ENCODE data around the gene GRAMD2A.

Gene GRAMD2A

GRCh38 chr15:72197460-72198355 is at the start of gene GRAMD2A:
GRAMD2A (minus strand) TSS chr15:72197787.
- TF ChIP-seq ZNF274 (IDR thresholded peaks at IDR 0.05; ENCODE audit: low read depth, low read length), result no peak
- no peak for TF ChIP-seq SUZ12 (IDR thresholded peaks at IDR 0.05; ENCODE audit: extremely low read depth, insufficient read depth, insufficient read length)
- TF ChIP-seq YY1 (IDR thresholded peaks at IDR 0.05; ENCODE audit: insufficient read depth, insufficient read length), result no peak
- Histone ChIP-seq H3K4me1 (ENCODE audit: insufficient read depth, insufficient read length) (peaks cover 12% of the 10 kb centered on the region), H3K27me3 (ENCODE audit: insufficient read depth, insufficient read length) (peaks cover 18% of the 10 kb centered on the region), H3K9ac (ENCODE audit: insufficient read length, low read depth) (peak within 1 kb of the TSS; percentile 82), H3K36me3 (ENCODE audit: insufficient read depth, insufficient read length, low read length) (peaks cover 45% of the 10 kb centered on the region), H3K9me3 (ENCODE audit: insufficient read depth, low read length) (no peaks in the 10 kb centered on the region), H3K4me3 (ENCODE audit: insufficient read length, low read depth) (peak within 1 kb of the TSS; percentile 58)
- DNase-seq (ENCODE audit: low read depth, low spot score), result no peak

- H3K27me3 ChIP-seq (ENCODE audit: insufficient read depth, insufficient read length), result no peaks in the 10 kb centered on the region
- H3K4me3 ChIP-seq (ENCODE audit: insufficient read length, low read depth), result no peak overlapping the region
- DNase-seq (ENCODE audit: low read depth, low spot score), result peak; percentile 66
- H3K4me1 ChIP-seq (ENCODE audit: insufficient read depth, insufficient read length), result peaks cover 2% of the 10 kb centered on the region
- TF ChIP-seq YY1 (IDR thresholded peaks at IDR 0.05; ENCODE audit: insufficient read depth, insufficient read length), result no peak
- TF ChIP-seq SUZ12 (IDR thresholded peaks at IDR 0.05; ENCODE audit: extremely low read depth, insufficient read depth, insufficient read length), result no peak
- TF ChIP-seq ZNF274 (IDR thresholded peaks at IDR 0.05; ENCODE audit: low read depth, low read length), result no peak
- no peaks in the 10 kb centered on the region for H3K9me3 ChIP-seq (ENCODE audit: insufficient read depth, low read length)
- peaks cover 73% of the 10 kb centered on the region for H3K36me3 ChIP-seq (ENCODE audit: insufficient read depth, insufficient read length, low read length)
- H3K9ac ChIP-seq (ENCODE audit: insufficient read length, low read depth), result no peak overlapping the region
Observed at GRCh38 chr15:72242775-72243370, 45.3 kb upstream of the GRAMD2A start.

GRCh38 chr15:72239652-72240051 is 42.1 kb upstream of the GRAMD2A start:
- no peak for DNase-seq (ENCODE audit: low read depth, low spot score)
- no peak overlapping the region for H3K4me3 ChIP-seq (ENCODE audit: insufficient read length, low read depth)
- peaks cover 2% of the 10 kb centered on the region for H3K4me1 ChIP-seq (ENCODE audit: insufficient read depth, insufficient read length)
- no peak for TF ChIP-seq SUZ12 (IDR thresholded peaks at IDR 0.05; ENCODE audit: extremely low read depth, insufficient read depth, insufficient read length)
- TF ChIP-seq YY1 (IDR thresholded peaks at IDR 0.05; ENCODE audit: insufficient read depth, insufficient read length), result no peak
- no peak for TF ChIP-seq ZNF274 (IDR thresholded peaks at IDR 0.05; ENCODE audit: low read depth, low read length)
- peaks cover 54% of the 10 kb centered on the region for H3K36me3 ChIP-seq (ENCODE audit: insufficient read depth, insufficient read length, low read length)
- no peaks in the 10 kb centered on the region for H3K9me3 ChIP-seq (ENCODE audit: insufficient read depth, low read length)
- H3K27me3 ChIP-seq (ENCODE audit: insufficient read depth, insufficient read length), result no peaks in the 10 kb centered on the region
- H3K9ac ChIP-seq (ENCODE audit: insufficient read length, low read depth), result no peak overlapping the region

GRCh38 chr15:72238586-72238985 is 41.0 kb upstream of the GRAMD2A start:
- Histone ChIP-seq H3K36me3 (ENCODE audit: insufficient read depth, insufficient read length, low read length) (peaks cover 43% of the 10 kb centered on the region), H3K4me3 (ENCODE audit: insufficient read length, low read depth) (no peak overlapping the region), H3K9me3 (ENCODE audit: insufficient read depth, low read length) (no peaks in the 10 kb centered on the region), H3K27me3 (ENCODE audit: insufficient read depth, insufficient read length) (no peaks in the 10 kb centered on the region), H3K4me1 (ENCODE audit: insufficient read depth, insufficient read length) (no peaks in the 10 kb centered on the region), H3K9ac (ENCODE audit: insufficient read length, low read depth) (no peak overlapping the region)
- TF ChIP-seq SUZ12 (IDR thresholded peaks at IDR 0.05; ENCODE audit: extremely low read depth, insufficient read depth, insufficient read length) (no peak), YY1 (IDR thresholded peaks at IDR 0.05; ENCODE audit: insufficient read depth, insufficient read length) (no peak)
- no peak for DNase-seq (ENCODE audit: low read depth, low spot score)

- Histone ChIP-seq H3K4me3 (ENCODE audit: insufficient read length, low read depth) (no peak overlapping the region), H3K9ac (ENCODE audit: insufficient read length, low read depth) (no peak overlapping the region), H3K27me3 (ENCODE audit: insufficient read depth, insufficient read length) (no peaks in the 10 kb centered on the region), H3K36me3 (ENCODE audit: insufficient read depth, insufficient read length, low read length) (peaks cover 39% of the 10 kb centered on the region), H3K4me1 (ENCODE audit: insufficient read depth, insufficient read length) (no peaks in the 10 kb centered on the region), H3K9me3 (ENCODE audit: insufficient read depth, low read length) (no peaks in the 10 kb centered on the region)
- TF ChIP-seq ZNF274 (IDR thresholded peaks at IDR 0.05; ENCODE audit: low read depth, low read length) (no peak), YY1 (IDR thresholded peaks at IDR 0.05; ENCODE audit: insufficient read depth, insufficient read length) (no peak), SUZ12 (IDR thresholded peaks at IDR 0.05; ENCODE audit: extremely low read depth, insufficient read depth, insufficient read length) (no peak)
- no peak for DNase-seq (ENCODE audit: low read depth, low spot score)
Observed at GRCh38 chr15:72237853-72238224, 40.3 kb upstream of the GRAMD2A start.

- TF ChIP-seq ZNF274 (IDR thresholded peaks at IDR 0.05; ENCODE audit: low read depth, low read length) (no peak), YY1 (IDR thresholded peaks at IDR 0.05; ENCODE audit: insufficient read depth, insufficient read length) (no peak), SUZ12 (IDR thresholded peaks at IDR 0.05; ENCODE audit: extremely low read depth, insufficient read depth, insufficient read length) (no peak)
- peak overlapping the region; percentile 45 for H3K9ac ChIP-seq (ENCODE audit: insufficient read length, low read depth)
- no peaks in the 10 kb centered on the region for H3K4me1 ChIP-seq (ENCODE audit: insufficient read depth, insufficient read length)
- H3K9me3 ChIP-seq (ENCODE audit: insufficient read depth, low read length), result no peaks in the 10 kb centered on the region
- peaks cover 34% of the 10 kb centered on the region for H3K36me3 ChIP-seq (ENCODE audit: insufficient read depth, insufficient read length, low read length)
- H3K4me3 ChIP-seq (ENCODE audit: insufficient read length, low read depth), result peak overlapping the region; percentile 16
- DNase-seq (ENCODE audit: low read depth, low spot score), result peak; percentile 61
- H3K27me3 ChIP-seq (ENCODE audit: insufficient read depth, insufficient read length), result no peaks in the 10 kb centered on the region
Observed at GRCh38 chr15:72237029-72237852, 39.7 kb upstream of the GRAMD2A start.

All from NT2/D1 (cell line).